ENCODE results near the gene RHOT2.

RHOT2 gene

DNA sequence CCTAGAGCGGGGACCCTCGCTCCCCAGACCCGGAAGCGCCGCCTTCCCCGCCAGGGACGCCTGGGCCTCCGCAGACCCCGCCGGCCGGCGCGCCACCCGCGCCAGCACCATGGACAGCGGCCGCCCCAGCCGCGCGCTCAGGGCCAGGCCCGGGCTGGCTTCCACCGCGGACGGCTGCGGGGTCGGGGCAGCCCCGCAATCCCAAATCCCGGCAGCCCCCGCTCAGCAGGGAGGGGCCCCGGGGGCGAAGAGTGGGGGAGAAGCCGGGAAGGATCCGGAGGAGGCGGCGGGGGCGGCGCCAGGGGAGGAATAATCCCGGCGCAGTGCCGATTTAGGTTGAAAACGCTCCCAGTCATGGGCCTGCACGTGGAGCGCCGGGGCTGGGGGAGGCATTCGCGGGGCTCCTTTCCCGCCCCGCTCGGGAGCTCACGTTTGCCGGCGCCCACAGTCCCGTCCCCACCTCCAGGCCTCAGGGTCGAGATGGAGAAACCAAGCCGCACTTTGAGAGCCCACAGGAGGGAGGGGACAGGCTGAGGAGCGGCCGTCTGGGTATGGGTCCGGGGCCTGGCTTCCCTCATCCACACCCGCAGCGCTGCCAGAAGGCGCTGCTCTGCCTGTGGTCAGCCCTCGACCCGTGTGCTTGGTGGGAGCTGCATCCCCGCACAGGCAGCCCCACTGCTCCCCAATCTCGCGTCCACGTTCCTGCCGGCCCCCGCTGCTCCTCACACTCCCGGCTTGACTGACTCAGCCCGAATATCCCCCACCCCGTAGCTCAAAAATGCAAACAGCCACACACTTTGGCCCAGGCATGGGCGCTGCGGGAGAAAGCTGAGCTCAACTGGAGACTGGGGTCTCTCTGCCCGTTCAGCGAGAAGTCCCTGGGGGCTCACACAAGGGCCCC is 33.0 kb downstream of the RHOT2 start:
- ATAC-seq (replicated peaks; ENCODE audit: extremely low read depth, poor library complexity, severe bottlenecking) (no peak), DNase-seq (ENCODE audit: low spot score in 2 of 2) (no peak)
- Mint-ChIP-seq H3K4me1 (peaks cover 4% of the 10 kb centered on the region), H3K27ac (ENCODE audit: low read depth) (no peak overlapping the region), H3K9me3 (no peaks in the 10 kb centered on the region), H3K27me3 (peaks cover 16% of the 10 kb centered on the region), H3K36me3 (ENCODE audit: insufficient read depth) (peaks cover 4% of the 10 kb centered on the region), H3K4me3 (no peak overlapping the region)

DNA sequence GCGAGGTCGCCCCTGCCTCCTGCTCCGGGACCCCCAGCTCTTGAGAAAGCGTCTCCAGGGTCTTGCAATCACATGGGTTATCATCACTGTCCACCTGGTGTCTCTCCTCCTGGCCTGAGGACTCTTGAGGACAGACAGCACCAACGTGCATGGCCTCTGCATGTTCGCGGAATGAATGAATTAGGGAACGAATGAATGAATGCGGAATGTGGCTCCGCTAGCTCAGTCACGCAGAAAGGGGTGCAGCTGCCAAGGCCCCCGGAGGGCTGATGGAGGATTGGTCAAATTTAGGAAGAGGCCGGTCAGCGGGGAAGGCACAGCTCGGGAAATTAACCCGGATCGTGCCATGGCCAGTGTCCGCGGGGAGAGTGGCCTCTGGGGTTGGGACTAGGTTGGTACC is 34.4 kb downstream of the RHOT2 start:
- peaks cover 25% of the 10 kb centered on the region for H3K27me3 Mint-ChIP-seq
- peaks cover 4% of the 10 kb centered on the region for H3K36me3 Mint-ChIP-seq (ENCODE audit: insufficient read depth)
- no peaks in the 10 kb centered on the region for H3K9me3 Mint-ChIP-seq
- DNase-seq (ENCODE audit: low spot score in 2 of 2) = no peak
- H3K4me1 Mint-ChIP-seq = no peaks in the 10 kb centered on the region
- ATAC-seq (replicated peaks; ENCODE audit: extremely low read depth, poor library complexity, severe bottlenecking) = no peak
- H3K27ac Mint-ChIP-seq (ENCODE audit: low read depth) = no peak overlapping the region
- no peak overlapping the region for H3K4me3 Mint-ChIP-seq

DNA sequence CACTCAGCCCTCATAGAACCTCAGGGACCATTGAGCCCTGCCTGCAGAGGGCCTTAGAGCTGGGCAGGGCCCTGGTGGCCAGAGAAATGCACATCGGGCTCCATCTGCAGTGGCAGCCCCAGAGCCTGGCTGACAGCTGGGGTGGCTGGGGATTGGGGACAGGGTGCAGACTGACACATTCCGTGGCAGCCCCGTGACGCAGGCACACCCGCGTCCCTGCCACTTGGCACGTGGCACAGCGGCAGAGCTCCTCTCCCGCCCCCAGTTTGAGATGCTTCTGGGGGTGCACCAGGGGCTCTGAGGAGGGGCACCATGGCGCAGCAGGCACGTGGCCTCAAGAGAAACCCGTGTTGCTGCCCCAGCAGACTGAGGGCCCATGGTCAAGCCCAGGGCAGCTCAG is 35.5 kb downstream of the RHOT2 start:
- ATAC-seq (replicated peaks; ENCODE audit: extremely low read depth, poor library complexity, severe bottlenecking) = no peak

DNA sequence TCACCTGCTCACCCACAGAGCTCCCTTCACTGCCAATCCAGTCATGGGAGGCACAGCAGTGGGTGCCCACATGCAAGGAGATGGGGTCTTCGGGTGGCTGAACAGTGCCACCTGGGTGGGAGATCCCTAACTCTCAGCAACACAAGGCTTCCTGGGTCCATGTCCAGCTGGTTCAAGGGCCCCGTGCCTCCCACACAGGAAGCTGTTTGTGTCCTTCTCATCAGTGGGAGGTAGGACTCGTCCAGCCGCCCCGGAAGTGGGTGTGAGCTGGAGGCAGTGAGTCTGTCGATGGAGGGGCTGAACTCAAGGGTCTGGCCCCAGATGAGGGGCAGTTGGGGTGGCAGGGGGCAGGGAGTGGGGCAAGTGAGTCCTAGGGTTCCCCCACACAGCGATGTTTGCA is 36.1 kb downstream of the RHOT2 start:
- no peak for ATAC-seq (replicated peaks; ENCODE audit: extremely low read depth, poor library complexity, severe bottlenecking)
- no peak overlapping the region for H3K27ac Mint-ChIP-seq (ENCODE audit: low read depth)
- H3K4me3 Mint-ChIP-seq = no peak overlapping the region
- H3K9me3 Mint-ChIP-seq = no peaks in the 10 kb centered on the region
- DNase-seq (ENCODE audit: low spot score in 2 of 2) = no peak
- H3K4me1 Mint-ChIP-seq = no peaks in the 10 kb centered on the region
- peaks cover 42% of the 10 kb centered on the region for H3K27me3 Mint-ChIP-seq
- H3K36me3 Mint-ChIP-seq (ENCODE audit: insufficient read depth) = peaks cover 4% of the 10 kb centered on the region

More for the DNA sequence above, 35.5 kb downstream of the RHOT2 start:
- no peak overlapping the region for H3K4me3 Mint-ChIP-seq
- no peaks in the 10 kb centered on the region for H3K9me3 Mint-ChIP-seq
- H3K4me1 Mint-ChIP-seq = no peaks in the 10 kb centered on the region
- peaks cover 36% of the 10 kb centered on the region for H3K27me3 Mint-ChIP-seq
- no peak for DNase-seq (ENCODE audit: low spot score in 2 of 2)
- H3K36me3 Mint-ChIP-seq (ENCODE audit: insufficient read depth) = peaks cover 4% of the 10 kb centered on the region
- H3K27ac Mint-ChIP-seq (ENCODE audit: low read depth) = no peak overlapping the region

DNA sequence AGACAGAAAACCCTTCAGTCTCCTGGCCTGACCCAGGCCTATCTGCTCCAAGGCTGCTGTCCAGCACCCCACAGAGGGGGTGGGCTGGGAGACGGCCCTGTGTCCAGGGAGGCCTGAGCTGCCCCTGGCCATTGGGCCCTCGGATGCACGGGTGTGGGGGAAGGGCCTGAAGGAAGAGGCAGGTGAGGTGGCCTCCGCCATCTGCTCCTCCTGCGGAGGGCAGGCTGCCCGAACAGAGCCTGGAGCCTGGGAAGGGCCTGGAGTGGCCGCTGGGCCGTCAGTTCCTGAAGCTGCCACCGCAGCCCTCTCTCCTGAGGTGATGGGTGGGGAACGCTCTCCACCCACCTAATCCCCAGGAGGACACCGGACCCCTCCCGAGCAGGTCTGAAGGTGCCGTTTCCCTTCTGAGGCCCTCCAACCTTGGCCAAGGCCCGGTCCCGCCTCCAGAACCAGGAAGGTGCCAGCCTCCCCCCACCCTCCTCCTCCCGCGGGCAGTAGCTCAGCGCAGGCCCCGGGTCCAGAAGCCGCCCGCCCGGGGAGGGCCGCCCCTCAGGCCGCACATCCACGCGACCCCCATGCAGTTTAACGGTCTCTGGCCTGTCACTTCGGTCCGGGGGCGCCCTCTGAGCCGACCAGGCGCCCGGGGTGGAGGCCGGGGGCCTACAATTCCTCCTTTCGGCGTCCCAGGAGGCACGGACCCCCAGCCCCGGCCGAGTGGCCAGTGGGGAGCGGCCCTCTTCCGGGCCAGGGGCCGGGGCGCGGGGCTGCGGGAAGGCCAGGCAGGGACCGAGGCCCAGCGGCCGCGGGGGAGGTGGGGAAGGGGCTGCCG is 36.8 kb downstream of the RHOT2 start:
- H3K4me3 Mint-ChIP-seq = no peak overlapping the region
- no peaks in the 10 kb centered on the region for H3K9me3 Mint-ChIP-seq
- DNase-seq (ENCODE audit: low spot score in 2 of 2) (no peak), ATAC-seq (replicated peaks; ENCODE audit: extremely low read depth, poor library complexity, severe bottlenecking) (no peak)
- no peaks in the 10 kb centered on the region for H3K4me1 Mint-ChIP-seq
- peaks cover 49% of the 10 kb centered on the region for H3K27me3 Mint-ChIP-seq
- H3K27ac Mint-ChIP-seq (ENCODE audit: low read depth) = no peak overlapping the region
- peaks cover 4% of the 10 kb centered on the region for H3K36me3 Mint-ChIP-seq (ENCODE audit: insufficient read depth)

DNA sequence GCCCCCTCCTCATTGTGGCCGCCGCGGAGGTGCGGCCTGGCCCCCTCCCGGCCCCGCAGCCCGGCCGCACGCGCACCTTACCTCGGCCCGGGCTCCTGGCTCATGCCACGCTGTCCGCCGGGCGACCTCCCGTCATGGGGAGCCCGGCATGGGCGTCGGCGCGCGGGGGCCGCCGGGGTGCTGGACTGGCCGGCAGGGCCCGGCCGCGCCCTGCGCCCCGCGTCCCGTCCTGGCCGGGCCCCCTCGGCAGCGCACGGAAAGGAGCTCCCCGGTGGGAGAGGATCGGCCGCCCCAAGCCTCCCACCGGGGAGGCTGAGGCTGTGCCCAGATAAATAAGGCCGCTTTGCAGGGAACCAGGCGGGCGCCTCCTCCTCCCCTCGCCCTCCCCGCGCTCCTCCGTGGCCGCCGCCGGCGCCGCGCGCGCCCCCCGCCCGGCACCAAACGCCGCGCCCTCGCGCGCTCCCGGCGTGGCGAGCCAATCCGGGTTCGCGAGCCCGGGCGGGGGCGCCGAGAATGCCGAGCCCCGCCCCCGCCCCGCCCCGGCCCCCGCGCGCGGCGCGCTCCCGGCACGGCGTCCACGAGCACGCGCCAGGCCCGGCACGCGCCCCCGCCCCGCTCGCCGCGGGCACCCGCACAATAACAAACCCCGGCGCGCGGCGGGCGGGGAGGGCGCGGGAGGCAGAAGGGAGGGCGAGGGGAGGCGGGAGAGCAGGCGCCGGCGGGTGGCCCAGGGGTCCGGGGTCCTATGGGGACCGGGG is 37.7 kb downstream of the RHOT2 start, which contains the start of gene FBXL16:
FBXL16 (minus strand) TSS at position 371 of the 758 bp plus-strand sequence. CDS start 8,396 bp downstream, outside the sequence.
- Mint-ChIP-seq H3K27ac (ENCODE audit: low read depth) (no peak within 1 kb of the TSS), H3K4me1 (no peaks in the 10 kb centered on the region), H3K4me3 (no peak within 1 kb of the TSS), H3K9me3 (no peaks in the 10 kb centered on the region), H3K36me3 (ENCODE audit: insufficient read depth) (peaks cover 4% of the 10 kb centered on the region), H3K27me3 (peaks cover 52% of the 10 kb centered on the region)
- ATAC-seq (replicated peaks; ENCODE audit: extremely low read depth, poor library complexity, severe bottlenecking) = no peak
- no peak for DNase-seq (ENCODE audit: low spot score in 2 of 2)

DNA sequence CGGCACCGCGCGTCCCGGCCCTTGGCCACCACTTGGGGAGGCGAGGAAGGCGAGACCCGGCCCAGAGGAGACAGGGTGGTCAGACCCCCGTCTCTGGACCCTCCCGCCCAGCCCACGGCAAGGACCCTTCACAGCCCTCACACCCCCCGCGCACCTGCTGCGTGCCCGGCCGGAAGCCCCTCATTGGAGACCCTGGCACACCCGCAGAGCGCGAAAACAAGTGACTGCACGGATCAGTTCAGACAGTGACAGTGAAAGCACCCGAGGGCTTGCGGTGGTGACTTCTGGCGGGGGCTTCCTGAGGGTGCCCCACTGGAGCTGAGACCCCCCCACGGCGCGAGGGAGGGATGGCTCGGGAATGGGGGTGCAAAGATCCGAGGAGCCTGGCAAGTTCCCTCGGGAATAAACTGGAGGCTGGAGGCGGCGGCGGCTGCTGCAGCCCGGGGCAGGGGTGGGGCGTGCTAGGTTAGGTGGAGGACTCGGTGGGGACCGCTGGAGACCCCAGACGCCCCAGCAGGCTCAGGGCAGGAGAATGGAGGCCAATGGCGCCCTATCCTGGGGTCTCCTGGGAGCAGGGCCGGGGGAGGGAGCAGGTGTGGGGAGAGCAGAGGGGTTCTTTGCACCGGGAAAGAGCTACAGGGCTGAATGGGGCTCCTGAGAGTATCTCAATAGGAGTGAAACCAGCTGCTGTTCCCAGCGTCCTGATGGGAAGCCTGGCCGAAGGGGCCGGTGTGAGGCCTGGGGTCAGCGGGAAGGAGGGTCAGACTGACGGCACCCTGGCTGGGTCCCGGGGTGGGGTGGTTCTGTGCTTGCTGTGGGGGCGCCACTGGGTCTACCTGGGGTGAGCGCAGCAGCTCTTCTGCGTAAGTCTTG is 38.5 kb downstream of the RHOT2 start:
- H3K27me3 Mint-ChIP-seq = peaks cover 52% of the 10 kb centered on the region
- H3K36me3 Mint-ChIP-seq (ENCODE audit: insufficient read depth) = peaks cover 4% of the 10 kb centered on the region
- DNase-seq (ENCODE audit: low spot score in 2 of 2) = no peak
- H3K9me3 Mint-ChIP-seq = no peaks in the 10 kb centered on the region
- no peak for ATAC-seq (replicated peaks; ENCODE audit: extremely low read depth, poor library complexity, severe bottlenecking)
- no peak overlapping the region for H3K4me3 Mint-ChIP-seq
- H3K27ac Mint-ChIP-seq (ENCODE audit: low read depth) = no peak overlapping the region
- H3K4me1 Mint-ChIP-seq = no peaks in the 10 kb centered on the region

DNA sequence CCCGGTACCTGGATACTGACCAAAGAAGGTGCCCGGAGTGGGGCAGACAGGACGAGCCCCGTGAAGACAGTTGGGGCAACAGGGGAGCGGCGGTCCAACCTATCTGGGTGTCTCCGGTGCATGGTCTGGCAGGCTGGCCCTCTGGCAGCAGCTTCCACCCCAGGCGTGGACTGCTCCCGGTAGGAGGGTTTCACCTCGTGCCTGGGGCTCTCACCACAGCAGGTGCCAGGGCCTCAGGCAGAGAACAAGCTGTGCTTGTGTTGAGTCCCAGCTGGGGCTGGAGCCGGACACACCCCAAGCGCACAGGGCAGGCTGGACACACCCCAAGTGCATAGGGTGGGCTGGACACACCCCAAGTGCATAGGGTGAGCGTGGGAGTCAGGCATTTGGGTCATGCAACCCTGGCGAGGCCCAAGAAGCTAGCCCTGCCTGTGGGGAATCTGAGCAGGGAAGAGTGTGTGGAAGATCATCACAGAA is 39.2 kb downstream of the RHOT2 start:
- H3K36me3 Mint-ChIP-seq (ENCODE audit: insufficient read depth) = peaks cover 4% of the 10 kb centered on the region
- peaks cover 48% of the 10 kb centered on the region for H3K27me3 Mint-ChIP-seq
- DNase-seq (ENCODE audit: low spot score in 2 of 2) = no peak
- no peaks in the 10 kb centered on the region for H3K9me3 Mint-ChIP-seq
- no peak overlapping the region for H3K4me3 Mint-ChIP-seq
- H3K27ac Mint-ChIP-seq (ENCODE audit: low read depth) = no peak overlapping the region
- H3K4me1 Mint-ChIP-seq = no peaks in the 10 kb centered on the region
- no peak for ATAC-seq (replicated peaks; ENCODE audit: extremely low read depth, poor library complexity, severe bottlenecking)

DNA sequence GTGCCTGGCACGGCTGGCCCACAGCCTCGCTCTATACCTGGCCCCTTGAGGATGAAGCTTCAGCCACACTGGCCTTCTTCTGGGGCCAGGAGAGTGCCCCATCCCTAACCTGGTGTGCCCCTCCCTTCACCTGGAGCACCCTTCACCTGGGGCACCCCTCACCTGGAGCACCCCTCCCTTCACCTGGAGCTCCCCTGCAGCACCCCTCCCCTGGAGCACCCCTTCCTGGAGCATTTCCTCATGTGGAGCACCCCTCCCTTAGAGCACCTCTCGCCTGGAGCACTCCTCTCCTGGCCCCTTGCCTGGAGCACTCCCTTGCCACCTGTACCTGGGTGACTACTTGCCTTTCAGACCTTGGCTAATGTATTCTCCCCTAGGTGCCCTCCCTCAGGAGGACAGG is 40.1 kb downstream of the RHOT2 start:
- H3K36me3 Mint-ChIP-seq (ENCODE audit: insufficient read depth) = peaks cover 1% of the 10 kb centered on the region
- peak overlapping the region; percentile 5 for H3K4me3 Mint-ChIP-seq
- H3K27me3 Mint-ChIP-seq = peaks cover 39% of the 10 kb centered on the region
- DNase-seq (ENCODE audit: low spot score in 2 of 2) (no peak), ATAC-seq (replicated peaks; ENCODE audit: extremely low read depth, poor library complexity, severe bottlenecking) (no peak)
- no peaks in the 10 kb centered on the region for H3K4me1 Mint-ChIP-seq
- H3K27ac Mint-ChIP-seq (ENCODE audit: low read depth) = no peak overlapping the region
- no peaks in the 10 kb centered on the region for H3K9me3 Mint-ChIP-seq

DNA sequence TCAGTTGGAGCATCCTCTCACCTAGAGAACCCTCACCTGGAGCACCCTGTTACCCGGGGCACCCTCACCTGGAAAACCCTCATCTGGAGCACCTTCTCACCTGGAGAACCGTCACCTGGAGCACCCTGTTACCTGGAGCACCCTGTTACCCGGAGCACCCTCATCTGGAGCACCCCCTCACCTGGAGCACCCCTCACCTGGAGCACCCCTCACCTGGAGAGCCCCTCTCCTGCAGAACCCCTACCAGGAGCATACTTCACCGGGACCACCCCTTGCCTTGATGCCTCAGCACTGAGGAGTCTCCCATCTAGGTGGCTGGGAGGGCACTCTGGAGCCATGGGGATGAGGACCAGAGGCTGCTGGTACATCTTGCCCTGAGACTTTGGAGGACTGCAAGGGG is 41.0 kb downstream of the RHOT2 start:
- H3K36me3 Mint-ChIP-seq (ENCODE audit: insufficient read depth) = peaks cover 1% of the 10 kb centered on the region
- ATAC-seq (replicated peaks; ENCODE audit: extremely low read depth, poor library complexity, severe bottlenecking) (no peak), DNase-seq (ENCODE audit: low spot score in 2 of 2) (no peak)
- H3K4me1 Mint-ChIP-seq = no peaks in the 10 kb centered on the region
- no peak overlapping the region for H3K4me3 Mint-ChIP-seq
- H3K9me3 Mint-ChIP-seq = no peaks in the 10 kb centered on the region
- H3K27ac Mint-ChIP-seq (ENCODE audit: low read depth) = no peak overlapping the region
- H3K27me3 Mint-ChIP-seq = peaks cover 36% of the 10 kb centered on the region

DNA sequence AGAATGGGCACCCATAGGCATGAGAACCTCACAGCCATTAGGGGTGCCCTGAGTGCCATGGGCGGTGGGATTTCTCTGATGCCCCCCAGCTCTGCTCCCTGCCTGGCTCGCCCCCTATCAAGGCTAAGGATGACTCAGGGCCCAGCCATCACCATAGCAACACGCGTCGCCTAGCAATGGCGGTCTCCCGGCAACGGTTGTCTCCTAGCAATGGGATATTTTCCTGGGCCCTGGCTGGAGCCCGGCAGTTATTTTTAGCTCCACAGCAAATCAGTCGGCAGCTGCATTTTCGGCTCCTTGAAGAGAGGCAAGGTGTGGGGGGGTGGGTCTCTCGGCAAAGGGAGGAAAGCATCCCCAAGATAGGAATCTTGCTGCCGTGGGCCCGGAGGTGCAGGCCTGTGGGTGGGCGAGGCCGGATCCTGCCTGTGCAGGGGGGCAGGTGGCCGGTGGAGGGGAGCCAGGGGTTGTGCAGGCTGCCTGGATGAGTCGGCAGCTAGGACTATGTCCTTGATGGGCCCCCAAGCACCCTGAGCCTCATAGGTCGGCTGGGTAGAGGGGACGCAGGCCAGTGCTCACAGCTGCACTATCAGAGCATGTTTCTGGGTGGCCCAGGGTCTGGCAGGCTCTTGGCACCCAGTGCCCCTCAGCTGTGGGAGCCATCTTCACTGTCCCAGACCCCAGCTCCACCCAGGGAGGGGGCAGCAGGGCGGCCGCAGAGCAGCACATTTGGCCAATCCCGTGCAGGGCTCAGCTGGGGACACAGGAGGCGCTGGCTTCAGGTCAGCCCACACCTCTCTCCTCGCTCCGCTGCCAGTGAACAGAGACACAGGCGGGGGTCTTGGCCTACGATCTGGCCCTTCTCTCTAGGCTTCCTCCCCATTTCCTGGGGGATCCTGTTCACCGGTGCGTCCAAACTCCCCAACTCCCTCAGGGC is 41.9 kb downstream of the RHOT2 start:
- Mint-ChIP-seq H3K4me3 (no peak overlapping the region), H3K27ac (ENCODE audit: low read depth) (no peak overlapping the region), H3K9me3 (no peaks in the 10 kb centered on the region), H3K36me3 (ENCODE audit: insufficient read depth) (no peaks in the 10 kb centered on the region), H3K4me1 (no peaks in the 10 kb centered on the region), H3K27me3 (peaks cover 36% of the 10 kb centered on the region)
- no peak for ATAC-seq (replicated peaks; ENCODE audit: extremely low read depth, poor library complexity, severe bottlenecking)
- no peak for DNase-seq (ENCODE audit: low spot score in 2 of 2)
